HG03280 (cell line): ENCODE data around the gene CSNK1A1L.

ENCODE experiments used
- ATAC-seq: cut with Tn5 transposase; IDR thresholded peaks from one replicate; pipeline ENCODE4 v1.9.1; 2021; ENCODE audit warnings: mild to moderate bottlenecking, moderate library complexity; ENCODE audit not compliant: unreplicated experiment

CSNK1A1L gene

GRCh38 chr13:37105251-37105714 lies at the start of gene CSNK1A1L:
TSS of gene CSNK1A1L (minus strand) at chr13:37105664. CDS start at chr13:37105256, 408 bp downstream.
- ATAC-seq, result no peak

- no peak for ATAC-seq
These were observed 43.9 kb upstream of the CSNK1A1L start for GRCh38 chr13:37149380-37149779.

- no peak for ATAC-seq
These were observed 43.0 kb upstream of the CSNK1A1L start for GRCh38 chr13:37148501-37148900.

GRCh38 chr13:37144661-37145060 lies 39.2 kb upstream of the CSNK1A1L start:
- no peak for ATAC-seq

GRCh38 chr13:37143911-37144310 lies 38.4 kb upstream of the CSNK1A1L start:
- ATAC-seq, result no peak

- no peak for ATAC-seq
These were observed 37.4 kb upstream of the CSNK1A1L start for GRCh38 chr13:37142877-37143276.

- no peak for ATAC-seq
These were observed 35.5 kb upstream of the CSNK1A1L start for GRCh38 chr13:37141011-37141410.

GRCh38 chr13:37139356-37139755 lies 33.9 kb upstream of the CSNK1A1L start:
- ATAC-seq, result no peak

- no peak for ATAC-seq
These were observed 33.5 kb upstream of the CSNK1A1L start for GRCh38 chr13:37138926-37139325.

GRCh38 chr13:37138169-37138568 lies 32.7 kb upstream of the CSNK1A1L start:
- no peak for ATAC-seq

- no peak for ATAC-seq
These were observed 31.2 kb upstream of the CSNK1A1L start for GRCh38 chr13:37136633-37137032.

- no peak for ATAC-seq
These were observed 30.7 kb upstream of the CSNK1A1L start for GRCh38 chr13:37136187-37136586.

- no peak for ATAC-seq
These were observed 29.1 kb upstream of the CSNK1A1L start for GRCh38 chr13:37134411-37135041.

GRCh38 chr13:37132211-37132610 lies 26.7 kb upstream of the CSNK1A1L start:
- ATAC-seq, result no peak

- no peak for ATAC-seq
These were observed 25.6 kb upstream of the CSNK1A1L start for GRCh38 chr13:37131092-37131491.

GRCh38 chr13:37129866-37130265 lies 24.4 kb upstream of the CSNK1A1L start:
- no peak for ATAC-seq

- no peak for ATAC-seq
These were observed 22.3 kb upstream of the CSNK1A1L start for GRCh38 chr13:37127691-37128241.

- ATAC-seq, result no peak
These were observed 17.9 kb upstream of the CSNK1A1L start for GRCh38 chr13:37123337-37123736.

GRCh38 chr13:37118016-37118415 lies 12.6 kb upstream of the CSNK1A1L start:
- ATAC-seq, result no peak

- ATAC-seq, result no peak
These were observed 8.8 kb upstream of the CSNK1A1L start for GRCh38 chr13:37114250-37114649.

GRCh38 chr13:37113534-37113933 lies 8.1 kb upstream of the CSNK1A1L start:
- no peak for ATAC-seq

GRCh38 chr13:37109051-37109678 lies 3.7 kb upstream of the CSNK1A1L start:
- ATAC-seq, result no peak
